Erythroblast (primary cell): ENCODE measurements around the gene HTR1D.

Experiments used
- GATA1 ChIP-seq: IDR thresholded peaks from 2 replicates; pipeline ENCODE4 v1.6.1; 2011; ENCODE audit warnings: low read depth, mild to moderate bottlenecking, control low read depth, low read length, moderate library complexity
- POLR2A ChIP-seq: IDR thresholded peaks from 2 replicates; pipeline ENCODE4 v1.6.1; 2011; ENCODE audit warnings: mild to moderate bottlenecking, low read length

DNA sequence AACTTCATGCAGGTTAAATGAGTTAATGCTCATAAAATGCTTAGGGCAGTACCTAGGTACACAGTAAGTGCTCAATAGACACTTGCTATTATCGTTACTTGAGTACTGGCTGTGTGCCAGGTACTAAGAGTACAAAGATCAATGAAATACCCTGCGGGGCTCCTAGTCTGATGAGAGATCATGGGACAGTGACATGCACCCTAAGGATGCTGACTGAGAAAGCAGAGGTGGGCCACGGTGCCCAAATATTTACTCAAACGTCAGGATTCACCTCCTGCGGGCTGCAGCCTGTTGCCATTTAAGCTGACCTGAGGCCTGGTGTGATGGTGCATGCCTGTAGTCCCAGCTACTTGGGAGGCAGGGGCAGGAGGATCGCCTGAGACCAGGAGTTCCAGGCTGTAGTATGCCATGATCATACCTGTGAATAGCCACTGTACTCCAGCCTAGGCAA lies 28.8 kb downstream of the HTR1D start:
- TF ChIP-seq POLR2A (no peak), GATA1 (no peak)
